ENCODE measurements around the gene RACK1.

The RACK1 gene

DNA sequence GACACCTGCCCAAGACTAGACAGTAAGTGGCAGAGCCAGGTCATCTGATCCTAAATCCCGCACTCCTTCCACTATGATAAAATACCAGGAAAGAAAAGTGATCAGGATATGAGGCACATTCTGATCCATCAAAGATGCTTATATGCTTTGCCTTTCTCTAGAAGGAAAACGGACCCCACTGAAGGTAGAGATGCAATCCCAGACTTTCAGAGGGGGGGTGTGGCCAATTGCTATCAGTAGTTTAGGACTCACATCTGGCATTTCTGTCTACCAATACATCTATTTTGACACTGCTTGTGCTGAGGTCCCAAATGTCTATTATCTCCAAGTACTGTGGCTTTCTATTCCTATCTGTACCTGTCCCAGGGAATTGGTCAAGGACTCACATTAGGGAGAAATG is 15.6 kb upstream of the RACK1 start:
- no peak for DNase-seq

DNA sequence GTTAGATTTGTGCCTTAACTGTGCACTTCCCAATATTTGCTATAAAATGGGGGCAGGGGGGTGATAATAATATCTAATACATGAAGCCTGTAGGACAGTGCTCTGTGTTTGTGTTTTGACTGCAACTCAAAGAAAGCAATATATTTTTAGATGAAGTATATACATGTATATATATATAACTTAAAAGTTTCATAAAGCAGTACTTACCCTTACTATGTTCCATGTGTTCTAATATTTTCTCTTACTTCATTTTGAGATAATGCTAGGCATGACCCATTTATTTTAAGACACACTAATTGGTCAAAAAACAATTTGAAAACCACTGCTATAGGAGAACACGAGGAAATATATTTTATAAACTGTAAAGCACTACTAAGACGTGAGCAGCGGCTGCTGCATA is 14.9 kb upstream of the RACK1 start:
- no peak for DNase-seq

DNA sequence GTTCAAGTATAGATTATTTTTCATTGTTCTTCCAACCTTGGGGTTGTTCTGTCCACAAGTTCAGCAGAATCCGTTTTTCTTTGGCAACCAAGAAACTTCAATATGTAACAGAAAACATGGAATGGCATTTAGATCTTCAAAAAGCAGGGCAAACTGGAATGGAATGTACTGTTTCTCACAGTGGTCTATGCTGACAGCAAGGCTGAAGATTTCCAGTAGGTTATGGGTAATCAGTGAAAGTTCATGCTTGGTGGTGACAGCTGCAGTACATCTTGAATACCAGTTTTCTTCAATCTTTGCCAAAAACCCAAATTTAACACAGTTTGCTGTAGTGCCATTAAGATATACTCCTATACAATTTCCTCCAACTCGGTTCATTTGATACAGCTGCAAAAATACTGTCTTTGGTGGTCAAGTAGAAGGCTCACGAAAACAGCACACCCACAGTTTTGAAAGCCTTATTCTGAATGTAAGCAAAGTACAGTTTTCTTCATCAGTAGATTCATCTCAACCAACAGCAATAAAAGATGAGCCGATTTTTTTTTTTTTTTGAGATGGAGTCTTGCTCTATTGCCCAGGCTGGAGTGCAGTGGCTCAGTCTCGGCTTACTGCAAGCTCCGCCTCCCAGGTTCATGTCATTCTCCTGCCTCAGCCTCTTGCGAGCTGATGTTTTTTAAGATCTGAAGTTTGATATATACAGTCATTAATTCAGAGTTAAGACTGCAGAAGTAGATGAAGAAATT is 12.3 kb upstream of the RACK1 start:
- no peak for DNase-seq

DNA sequence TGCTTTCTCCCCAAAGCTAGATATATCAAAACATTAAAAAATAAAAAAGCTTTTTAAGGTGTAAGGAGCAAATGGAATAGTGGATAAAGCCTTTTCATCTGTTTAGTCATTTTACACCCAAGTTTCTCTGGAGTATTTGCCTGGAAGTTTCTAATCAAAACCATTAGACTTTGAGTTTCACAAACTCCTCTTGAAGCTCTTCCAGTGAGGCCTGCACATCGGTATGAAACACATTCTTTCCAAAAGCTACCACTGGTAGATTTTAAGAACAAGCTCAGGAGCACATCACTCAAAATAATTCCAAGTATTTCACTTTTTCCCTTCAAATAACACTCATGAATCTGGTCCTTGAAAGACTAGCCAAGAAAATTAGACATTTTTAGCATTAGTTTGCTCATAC is 11.6 kb upstream of the RACK1 start:
- no peak for DNase-seq

DNA sequence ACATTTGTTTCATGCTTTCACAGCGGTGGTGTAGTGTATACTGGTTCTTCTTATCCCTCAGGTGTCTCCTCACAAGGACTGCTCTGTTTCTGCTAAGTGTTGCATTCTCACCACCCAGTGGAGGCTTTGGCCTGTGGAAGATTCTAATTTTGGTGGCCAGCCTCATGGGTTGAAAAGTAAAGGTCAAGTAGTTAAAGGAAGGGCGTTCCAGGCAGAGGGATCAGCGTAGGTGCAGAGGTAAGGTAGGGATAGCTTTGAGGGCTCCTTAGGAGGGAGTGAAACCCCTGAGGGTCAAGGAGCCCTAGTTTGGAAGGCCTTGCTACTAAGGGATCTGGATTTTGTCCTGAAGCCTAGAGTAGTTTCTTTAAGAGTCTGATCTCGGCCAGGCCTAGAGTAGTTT is 4.6 kb upstream of the RACK1 start:
- no peak for DNase-seq

DNA sequence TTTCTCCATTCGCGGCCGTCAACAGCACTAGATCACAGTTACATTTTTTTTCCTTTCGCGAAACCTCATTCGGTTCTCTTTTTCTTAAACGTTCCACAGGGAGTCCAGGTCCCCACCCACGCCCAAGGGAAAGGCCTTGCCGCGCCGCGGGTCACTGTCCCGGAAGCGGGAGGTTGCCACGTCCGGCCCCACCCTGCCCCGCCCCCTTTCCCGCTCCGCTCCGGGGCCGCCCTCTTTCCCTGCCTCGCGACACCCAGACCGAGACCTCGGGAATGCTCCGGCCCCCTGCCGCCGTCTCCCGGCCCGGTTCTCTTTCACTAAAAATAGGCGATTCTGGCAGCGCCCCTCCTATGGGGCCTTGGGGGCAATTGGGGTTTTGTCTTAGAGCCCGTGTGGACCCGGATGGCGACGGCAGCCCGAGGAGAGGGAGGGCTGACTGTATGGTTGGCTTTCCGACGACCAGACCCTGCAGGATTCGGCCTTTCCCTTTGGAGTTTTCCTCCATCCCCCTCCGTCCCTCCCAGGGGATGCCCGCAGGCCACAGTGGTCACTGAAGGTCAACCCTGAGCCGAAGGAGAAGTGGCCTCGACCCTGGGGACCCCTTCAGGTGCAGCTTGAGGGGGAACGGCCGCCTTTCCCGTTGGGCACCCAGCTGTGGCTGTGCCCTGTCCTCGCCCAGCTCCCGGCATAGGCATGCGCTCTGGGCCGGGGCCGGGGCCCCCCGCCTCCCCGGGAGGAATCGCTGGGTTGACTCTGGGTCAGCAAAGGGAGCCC is 2.8 kb upstream of the RACK1 start:
- no peak for DNase-seq

DNA sequence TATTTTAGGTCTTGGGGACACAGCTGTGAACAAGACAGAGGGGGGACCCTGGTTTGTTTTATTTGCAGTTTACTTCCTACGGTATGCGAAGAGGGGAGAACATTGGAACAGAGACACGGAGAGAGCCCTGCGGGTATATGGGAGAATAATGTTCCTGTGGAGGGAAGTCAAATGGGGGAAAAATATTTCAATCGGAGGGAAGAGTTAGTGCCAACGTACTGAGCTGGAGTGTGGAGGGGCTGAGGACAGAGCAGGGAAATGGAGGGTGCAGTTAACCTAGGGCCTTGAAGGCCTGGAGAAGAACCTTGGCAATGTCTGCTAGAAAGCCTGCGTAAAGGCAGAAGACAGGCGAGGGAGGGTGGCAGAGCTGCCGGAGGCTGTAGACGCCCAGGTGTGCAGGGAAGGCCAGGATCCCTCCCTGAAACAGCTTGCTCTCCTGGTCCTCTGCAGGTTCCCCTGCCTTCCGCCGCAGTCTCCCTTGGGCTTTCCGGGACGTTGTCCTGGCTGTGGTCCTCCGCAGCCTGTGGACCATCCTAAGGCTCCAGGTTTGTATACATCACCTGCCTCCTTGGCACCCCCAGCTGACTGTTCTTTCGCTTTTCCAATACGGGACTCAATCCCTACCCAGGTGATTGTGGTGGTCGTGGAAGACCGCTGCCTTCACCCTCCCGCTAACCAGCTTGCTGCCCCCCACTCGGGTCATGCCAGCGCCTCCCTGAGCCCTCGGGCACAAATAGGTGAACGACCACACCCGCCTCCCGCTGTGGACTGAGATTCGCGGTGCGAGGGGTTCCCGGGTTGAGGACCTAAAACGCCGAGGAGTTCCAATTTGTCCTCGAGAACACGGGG is 1.9 kb upstream of the RACK1 start:
- DNase-seq, result no peak

DNA sequence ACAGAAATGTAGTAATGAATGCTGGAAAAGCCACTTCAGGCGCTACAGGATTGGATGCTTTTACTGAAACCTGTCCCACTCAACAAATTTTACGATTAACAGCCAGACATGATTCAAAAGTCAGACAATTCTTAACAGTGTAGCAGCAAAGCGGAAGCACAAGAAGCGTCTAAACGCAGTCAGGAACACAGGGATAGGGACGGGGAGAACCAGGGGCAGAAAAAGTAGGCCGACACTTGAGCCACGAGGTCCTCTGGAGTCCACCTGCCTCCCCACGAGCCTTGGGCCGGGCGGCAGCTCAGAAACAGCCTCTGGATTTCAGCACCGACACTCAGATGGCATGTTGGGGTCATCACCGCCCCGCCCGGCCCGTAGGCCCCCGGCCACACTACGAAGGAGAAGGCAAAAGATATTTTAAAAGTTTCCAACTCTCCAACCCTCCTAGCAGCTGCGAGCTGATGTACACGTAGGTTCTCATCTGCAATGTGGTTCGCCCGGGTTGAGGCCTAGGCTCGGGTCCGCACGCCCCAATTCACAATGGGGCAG is 615 bp downstream of the RACK1 start:
- DNase-seq, result no peak

DNA sequence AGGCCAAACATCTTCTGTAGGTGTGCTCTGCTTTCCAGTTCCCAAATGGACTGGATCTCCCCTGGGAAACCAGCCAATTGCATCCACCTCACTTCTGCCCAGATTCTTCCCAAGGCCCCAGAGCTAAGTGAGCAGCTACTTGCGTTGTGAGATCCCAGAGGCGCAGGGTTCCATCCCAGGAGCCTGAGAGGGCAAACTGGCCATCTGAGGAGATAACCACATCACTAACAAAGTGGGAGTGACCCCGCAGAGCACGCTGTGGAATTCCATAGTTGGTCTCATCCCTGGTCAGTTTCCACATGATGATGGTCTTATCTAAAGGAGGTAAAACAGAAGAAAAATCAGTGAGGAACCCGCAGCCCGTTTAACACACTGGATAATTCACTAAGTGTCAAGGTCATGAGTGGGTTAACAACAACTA is 1.7 kb downstream of the RACK1 start:
- DNase-seq, result no peak

DNA sequence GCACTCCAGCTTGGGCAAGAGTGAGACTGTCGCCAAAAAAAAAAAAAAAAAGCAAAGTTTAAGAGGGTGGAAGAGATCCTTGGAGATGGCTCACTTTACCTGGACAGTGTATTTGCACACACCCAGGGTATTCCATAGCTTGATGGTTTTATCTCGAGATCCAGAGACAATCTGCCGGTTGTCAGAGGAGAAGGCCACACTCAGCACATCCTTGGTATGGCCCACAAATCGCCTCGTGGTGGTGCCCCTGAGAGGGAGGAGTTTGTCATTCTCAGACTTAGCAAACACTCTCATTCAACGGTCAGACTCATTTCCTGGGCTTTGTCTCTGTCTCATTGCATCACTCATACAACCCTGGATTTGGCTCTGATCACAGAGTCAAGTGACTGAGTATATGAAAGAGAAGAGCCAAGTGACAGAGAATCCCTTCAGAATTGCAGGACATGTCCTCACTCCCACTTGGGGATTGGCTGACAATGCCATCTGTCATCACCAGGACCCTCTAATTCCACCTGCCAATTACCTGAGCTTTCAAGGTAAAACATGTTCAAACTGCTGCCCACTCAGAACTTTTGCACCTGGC is 2.2 kb downstream of the RACK1 start:
- DNase-seq, result no peak

DNA sequence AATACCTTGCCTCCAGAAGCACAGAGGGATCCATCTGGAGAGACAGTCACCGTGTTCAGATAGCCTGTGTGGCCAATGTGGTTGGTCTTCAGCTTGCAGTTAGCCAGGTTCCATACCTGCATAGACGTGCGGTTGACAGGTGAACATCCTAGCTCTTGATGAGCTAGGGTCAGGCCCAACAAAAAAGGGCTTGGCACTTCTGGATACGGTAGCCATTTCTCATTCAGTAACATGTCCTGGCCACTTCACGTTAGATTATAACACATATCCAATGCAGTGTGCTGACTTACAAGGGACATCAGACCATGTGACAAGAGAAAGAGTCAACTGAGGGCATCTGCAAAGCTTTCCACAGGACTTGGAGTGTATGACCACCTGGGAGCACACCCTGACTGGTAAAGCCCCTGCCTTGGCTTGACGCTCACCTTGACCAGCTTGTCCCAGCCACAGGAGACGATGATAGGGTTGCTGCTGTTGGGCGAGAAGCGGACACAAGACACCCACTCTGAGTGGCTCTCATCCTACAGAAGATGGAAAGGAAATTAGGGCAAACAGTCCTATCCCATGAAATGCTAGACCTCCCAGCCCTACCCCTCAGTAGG is 4.5 kb downstream of the RACK1 start:
- DNase-seq, result no peak

DNA sequence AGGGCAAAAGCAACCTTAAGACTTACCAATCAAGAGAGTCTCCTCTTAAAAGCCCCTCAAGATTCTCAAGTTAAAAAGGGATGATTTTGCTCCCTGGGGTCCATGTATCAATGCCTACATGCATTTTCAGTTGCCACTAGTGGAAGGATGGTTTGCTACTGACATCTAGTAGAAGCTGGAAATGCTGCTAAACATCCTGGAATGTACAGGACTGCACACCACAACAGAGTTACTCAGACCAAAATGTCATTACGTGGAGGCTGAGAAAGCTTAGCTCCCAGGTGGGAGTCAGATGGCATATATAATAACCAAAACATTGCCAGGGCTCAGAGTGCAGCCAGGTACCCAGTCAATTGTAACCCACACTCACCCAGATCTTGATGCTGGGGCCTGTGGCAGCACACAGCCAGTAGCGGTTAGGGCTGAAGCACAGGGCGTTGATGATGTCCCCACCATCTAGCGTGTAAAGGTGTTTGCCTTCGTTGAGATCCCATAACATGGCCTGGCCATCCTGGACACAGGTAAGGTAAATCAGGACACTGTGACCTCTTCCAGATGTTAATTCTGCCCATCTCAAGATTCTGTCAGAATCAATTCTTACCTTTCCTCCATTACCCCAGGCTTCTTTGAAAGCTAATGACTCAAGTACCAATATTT is 5.8 kb downstream of the RACK1 start:
- no peak for DNase-seq

DNA sequence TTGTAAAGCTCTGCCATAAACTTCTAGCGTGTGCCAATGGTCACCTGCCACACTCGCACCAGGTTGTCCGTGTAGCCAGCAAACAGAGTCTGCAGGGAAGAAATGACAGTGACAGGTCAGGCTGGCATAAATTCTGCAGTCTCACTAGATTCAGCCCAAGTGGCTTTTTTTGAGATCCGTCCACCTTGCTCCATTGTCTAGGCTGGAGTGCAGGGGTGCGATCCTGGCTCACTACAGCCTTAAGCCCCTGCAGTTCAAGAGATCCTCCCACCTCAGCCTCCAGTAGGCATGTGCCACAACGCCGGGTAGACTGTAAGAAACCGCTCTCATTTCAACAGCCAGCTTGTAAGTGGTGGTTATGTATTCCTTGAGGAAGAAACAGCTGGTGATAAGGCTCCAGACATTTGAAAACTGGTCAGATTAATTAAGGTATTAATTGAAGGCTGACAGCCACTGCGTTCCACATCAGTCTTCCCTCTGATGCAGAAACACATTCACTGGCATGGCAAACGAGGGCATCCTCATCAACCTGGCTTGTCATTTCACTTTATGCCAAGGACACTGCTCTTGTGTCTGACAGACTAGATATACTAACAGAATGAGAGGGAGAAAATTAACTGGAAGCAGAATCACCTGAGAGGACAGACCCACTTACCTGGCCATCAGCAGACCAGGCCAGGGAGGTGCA is 6.6 kb downstream of the RACK1 start:
- DNase-seq, result no peak

DNA sequence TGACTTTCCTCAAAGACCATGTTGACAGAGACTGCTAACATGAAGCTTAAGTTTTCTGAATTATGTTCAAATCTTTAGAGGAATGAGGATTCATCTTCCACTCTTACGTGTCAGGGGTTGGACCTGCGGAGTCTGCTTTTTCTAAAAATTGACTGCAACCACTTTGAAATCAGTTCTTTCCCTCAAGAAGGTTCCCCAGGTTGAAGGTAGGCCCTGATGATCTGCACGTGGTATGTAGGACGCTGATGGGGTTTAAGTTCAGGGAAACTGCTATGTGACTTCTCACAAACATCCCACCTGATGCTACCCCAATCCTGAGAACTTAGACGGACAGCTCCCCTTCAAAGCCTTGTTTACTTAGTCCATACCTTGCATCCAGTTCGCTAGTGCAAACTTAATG is 7.2 kb downstream of the RACK1 start:
- DNase-seq, result no peak

DNA sequence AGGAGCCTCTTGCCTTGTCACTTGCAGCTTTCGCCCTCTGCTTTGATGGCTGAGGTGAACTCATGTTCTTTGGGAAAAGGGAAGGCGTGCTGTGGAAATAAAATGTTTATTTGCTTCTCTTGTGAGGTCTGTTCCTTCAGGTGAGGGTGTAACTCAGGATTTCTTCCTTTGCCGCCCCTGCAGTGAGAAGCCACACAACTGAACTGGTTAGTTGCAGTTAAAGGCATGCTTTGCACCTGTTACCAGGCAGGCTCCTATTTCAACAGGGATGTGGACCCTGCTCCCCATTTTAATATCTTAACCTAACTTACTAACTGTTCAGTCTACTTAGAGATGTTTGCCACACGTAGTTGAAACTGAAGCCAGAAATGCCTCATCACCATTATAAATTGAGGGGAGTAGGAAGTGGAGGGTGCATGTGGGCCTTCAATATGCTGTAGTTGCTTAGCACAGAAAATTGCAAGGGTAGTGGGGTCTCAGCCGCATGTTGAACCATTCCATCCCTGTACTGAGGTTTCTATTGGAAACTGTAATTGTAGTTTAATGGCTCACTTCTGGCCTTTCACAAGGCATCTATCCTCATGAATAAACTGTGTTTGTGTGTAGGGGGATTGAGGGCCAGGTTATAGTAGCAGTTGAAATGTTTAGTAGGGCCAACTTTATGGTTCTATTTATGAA is 7.9 kb downstream of the RACK1 start:
- no peak for DNase-seq

DNA sequence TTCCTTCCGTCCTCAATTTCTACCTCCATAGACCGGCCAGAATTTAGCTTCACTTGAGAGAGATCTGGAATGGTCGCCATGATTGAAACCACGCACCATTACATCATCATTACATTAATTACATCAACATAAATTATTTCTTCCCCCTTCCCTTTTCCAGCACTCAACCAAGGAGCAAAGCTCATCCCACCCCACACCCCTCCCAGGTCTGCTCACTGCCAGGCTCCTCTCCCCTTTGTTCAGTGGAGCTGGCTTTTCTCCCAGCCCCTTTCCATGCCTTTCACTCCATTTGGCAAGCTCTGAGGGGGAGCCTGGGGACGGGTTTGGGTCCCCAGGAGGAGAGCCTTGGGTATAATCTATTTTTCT is 8.4 kb downstream of the RACK1 start:
- DNase-seq, result no peak

DNA sequence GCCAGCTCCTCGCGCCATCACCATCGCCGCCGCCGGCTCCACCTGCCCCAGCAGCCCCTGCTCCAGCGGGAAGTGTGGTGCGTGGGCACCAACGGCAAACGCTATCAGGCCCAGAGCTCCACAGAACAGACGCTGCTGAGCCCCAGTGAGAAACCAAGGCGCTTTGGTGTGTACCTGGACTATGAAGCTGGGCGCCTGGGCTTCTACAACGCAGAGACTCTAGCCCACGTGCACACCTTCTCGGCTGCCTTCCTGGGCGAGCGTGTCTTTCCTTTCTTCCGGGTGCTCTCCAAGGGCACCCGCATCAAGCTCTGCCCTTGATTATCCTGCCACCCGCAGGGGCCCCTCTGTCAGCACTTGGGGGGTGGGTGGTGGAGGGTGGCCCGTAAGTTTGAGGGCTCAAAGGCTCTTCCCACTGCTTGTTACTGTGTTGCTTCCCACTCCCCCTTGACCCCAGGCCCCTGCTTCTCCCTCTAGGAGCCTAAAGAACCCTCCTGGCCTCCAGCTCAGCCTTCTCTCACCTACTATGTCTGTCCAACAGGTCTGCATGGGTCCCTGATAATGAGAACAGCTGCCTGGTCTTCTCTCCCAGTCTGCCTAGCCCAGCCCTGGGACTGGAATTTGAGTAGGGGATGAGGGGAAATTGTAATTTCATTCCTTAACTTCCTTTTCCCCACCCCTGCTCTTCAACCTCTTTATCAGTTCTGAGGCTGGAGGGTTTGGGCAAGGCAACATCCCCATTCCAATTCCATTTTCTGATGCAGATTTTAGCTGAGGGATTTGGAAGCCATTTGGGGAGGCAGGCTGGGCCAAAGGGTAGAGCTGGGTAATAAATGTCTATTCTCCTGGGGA is 9.0 kb downstream of the RACK1 start:
- no peak for DNase-seq

DNA sequence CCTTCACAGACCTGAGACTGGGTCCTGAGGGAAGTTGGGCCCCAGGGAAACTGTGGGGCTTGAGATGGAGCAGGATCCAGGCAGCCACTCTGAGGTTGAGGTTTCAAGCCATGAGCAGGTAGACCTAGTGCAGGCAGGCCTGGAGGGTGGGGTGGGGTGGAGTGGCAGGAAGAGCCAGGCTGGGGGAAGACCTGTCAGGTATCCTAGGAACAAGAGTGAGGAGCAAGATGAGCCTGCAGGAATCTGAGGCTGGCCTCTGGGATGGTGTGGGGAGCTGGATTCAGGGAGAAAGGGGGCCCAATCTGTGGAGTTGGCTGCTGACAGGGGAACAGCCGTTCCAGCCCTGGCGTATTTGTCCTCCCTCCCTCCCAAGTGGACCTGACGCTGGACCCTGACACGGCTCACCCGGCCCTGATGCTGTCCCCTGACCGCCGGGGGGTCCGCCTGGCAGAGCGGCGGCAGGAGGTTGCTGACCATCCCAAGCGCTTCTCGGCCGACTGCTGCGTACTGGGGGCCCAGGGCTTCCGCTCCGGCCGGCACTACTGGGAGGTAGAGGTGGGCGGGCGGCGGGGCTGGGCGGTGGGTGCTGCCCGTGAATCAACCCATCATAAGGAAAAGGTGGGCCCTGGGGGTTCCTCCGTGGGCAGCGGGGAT is 9.8 kb downstream of the RACK1 start:
- no peak for DNase-seq

DNA sequence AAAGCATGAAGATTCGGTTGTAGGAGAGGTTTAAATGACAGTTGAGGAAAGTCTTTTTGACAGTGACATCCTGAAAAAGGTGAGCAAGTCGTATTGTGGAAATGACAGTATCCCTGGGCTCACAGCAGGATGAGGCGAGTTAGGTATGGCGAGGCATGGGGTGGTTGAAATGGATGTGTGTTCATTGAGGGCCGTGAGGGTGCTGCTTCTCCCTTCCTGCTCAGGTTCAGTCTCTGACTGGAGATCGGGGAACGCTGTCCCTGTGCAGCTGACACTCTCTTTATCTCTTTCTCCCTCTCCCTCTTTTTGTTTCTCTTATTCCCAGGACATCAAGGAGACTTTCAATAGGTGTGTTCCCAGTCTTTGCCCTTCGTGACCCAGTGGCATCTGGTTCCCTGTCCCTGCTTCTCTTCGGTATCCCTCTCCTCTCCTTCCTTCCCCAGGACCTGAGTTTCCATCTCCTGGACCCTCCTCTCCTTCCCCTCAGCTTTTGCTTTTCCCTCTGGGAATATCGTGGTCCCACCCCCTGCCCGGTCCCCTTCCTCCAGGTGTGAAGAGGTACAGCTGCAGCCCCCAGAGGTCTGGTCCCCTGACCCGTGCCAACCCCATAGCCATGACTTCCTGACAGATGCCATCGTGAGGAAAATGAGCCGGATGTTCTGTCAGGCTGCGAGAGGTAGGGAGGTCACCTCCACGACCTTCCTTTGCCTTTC is 10.5 kb downstream of the RACK1 start:
- DNase-seq, result no peak

Measured in NCI-H345 (cell line).